Erythroblast (primary cell): Measurements from ENCODE around the gene MAOB.

Source experiments
- GATA1 ChIP-seq: IDR thresholded peaks from 2 replicates; pipeline ENCODE4 v1.6.1; 2011; ENCODE audit warnings: low read depth, mild to moderate bottlenecking, control low read depth, low read length, moderate library complexity
- POLR2A ChIP-seq: IDR thresholded peaks from 2 replicates; pipeline ENCODE4 v1.6.1; 2011; ENCODE audit warnings: mild to moderate bottlenecking, low read length

- TF ChIP-seq POLR2A (no peak), GATA1 (no peak)
Observed at GRCh38 chrX:43809463-43809862, 72.8 kb downstream of the MAOB start.
